ENCODE data around the gene MRNIP.

The MRNIP gene

GRCh38 chr5:179858586-179859427 lies at the start of gene MRNIP:
Gene MRNIP, minus strand, starts transcription at chr5:179858817. Its CDS starts 21 bp downstream, at chr5:179858796.
- TF ChIP-seq SNAI2 (CRISPR knock-in tag; IDR thresholded peaks at IDR 0.05) (no peak), TSHZ2 (CRISPR knock-in tag; IDR thresholded peaks at IDR 0.05) (no peak), ZC3H10 (CRISPR knock-in tag; IDR thresholded peaks at IDR 0.05) (no peak), ZNF8 (CRISPR knock-in tag; IDR thresholded peaks at IDR 0.05) (no peak)
- peak; percentile 98 for ATAC-seq

DNA sequence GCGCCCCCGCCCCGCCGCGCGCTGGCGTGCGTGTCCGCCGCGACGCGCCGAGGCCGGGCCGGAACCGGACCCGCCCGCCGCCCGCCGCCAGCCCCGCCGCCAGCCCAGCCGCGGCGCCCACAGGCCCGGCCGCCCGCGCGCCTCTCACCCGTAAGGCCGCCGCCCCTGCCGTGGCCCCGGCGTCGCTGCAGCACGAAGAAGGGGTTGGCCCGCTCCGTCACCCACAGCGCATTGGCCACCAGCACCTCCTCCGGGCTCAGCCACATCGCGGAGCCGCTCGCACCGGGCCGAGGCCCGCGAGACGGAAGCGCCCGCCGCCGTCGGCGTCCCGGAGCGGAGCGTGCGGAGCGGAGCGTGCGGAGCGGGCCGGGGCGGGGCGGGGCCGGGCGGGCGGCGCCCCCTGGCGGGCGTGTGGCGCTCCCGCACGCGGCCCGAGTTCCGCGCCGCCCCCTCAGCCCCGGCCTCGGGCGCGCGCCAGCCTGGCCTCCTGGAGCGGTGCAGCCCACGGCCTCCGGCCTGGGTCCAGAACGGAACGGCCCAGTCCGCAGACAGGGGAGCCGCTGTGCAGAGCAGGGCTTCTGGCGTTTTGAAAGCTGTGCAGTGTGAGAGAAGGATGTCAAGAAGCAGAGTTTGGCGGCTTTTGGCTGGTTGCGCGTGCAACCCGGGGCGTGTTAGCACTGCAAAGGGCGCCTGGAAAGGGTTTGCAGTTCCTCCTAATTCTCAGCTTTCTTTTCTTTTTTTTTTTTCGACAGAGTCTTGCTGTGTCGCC lies 49.1 kb upstream of the MRNIP start, which contains the start of gene TBC1D9B:
Gene TBC1D9B (minus strand): TSS at position 342 of the 769 bp plus-strand sequence. CDS start 76 bp downstream, at position 266.
- TF ChIP-seq, protein P1, sequence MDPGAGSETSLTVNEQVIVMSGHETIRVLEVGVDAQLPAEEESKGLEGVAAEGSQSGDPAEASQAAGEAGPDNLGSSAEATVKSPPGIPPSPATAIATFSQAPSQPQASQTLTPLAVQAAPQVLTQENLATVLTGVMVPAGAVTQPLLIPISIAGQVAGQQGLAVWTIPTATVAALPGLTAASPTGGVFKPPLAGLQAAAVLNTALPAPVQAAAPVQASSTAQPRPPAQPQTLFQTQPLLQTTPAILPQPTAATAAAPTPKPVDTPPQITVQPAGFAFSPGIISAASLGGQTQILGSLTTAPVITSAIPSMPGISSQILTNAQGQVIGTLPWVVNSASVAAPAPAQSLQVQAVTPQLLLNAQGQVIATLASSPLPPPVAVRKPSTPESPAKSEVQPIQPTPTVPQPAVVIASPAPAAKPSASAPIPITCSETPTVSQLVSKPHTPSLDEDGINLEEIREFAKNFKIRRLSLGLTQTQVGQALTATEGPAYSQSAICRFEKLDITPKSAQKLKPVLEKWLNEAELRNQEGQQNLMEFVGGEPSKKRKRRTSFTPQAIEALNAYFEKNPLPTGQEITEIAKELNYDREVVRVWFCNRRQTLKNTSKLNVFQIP (CRISPR knock-in tag; IDR thresholded peaks at IDR 0.05; ENCODE audit: borderline replicate concordance, low read depth), result no peak
- TF ChIP-seq ZNF565 (CRISPR knock-in tag; conservative IDR thresholded peaks at IDR 0.05; ENCODE audit: low read depth) (no peak), ZNF8 (CRISPR knock-in tag; IDR thresholded peaks at IDR 0.05) (no peak), GLIS3 (CRISPR knock-in tag; IDR thresholded peaks at IDR 0.05) (no peak), BACH2 (CRISPR knock-in tag; IDR thresholded peaks at IDR 0.05; ENCODE audit: borderline replicate concordance) (no peak), ZC3H10 (CRISPR knock-in tag; IDR thresholded peaks at IDR 0.05) (no peak), ZFP30 (CRISPR knock-in tag; IDR thresholded peaks at IDR 0.05) (no peak)
- ATAC-seq, result peak; percentile 89

DNA sequence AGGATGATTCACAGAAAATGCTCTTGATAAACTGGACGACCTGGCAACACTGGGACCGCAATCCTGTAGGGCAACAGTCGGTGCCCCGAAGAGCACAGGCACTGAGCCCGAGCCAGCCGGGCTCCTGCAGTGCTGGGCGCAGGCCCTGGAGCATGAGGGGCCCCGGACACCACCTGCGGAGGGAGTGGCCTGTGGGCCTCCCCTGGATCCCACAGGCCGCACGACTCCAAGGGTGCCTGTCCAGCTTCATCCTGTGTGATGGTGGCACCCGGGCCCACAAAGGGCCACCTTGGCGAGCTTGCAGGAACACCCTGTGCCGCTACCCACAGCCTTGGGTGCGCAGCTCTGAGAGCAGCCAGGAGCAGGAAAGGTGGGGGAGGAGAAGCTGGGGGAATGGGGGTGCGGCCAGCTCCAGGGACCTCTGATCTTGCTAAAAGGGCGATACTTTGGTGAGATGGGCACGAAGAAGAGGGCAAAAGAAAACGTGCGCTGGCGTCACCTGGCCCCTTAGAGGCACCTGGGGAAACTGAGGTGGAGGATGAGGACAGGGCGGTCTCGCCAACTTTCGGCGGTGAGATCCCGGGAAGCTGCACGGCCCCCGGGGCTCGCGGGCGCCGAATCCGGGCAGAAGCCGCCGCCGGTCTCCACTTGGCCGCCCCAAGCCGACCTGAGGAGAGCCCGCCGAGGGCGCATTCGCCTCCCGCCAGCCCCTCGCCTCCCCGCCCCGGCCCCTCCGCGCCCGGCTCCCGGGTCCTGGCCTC lies 48.4 kb upstream of the MRNIP start:
- peak; percentile 48 for ATAC-seq
- TF ChIP-seq PPARA (CRISPR knock-in tag; IDR thresholded peaks at IDR 0.05; ENCODE audit: borderline replicate concordance) (no peak), OSR1 (CRISPR knock-in tag; IDR thresholded peaks at IDR 0.05) (no peak), ZFP3 (CRISPR knock-in tag; IDR thresholded peaks at IDR 0.05) (no peak), GLIS3 (CRISPR knock-in tag; IDR thresholded peaks at IDR 0.05) (no peak), ZNF8 (CRISPR knock-in tag; IDR thresholded peaks at IDR 0.05) (no peak), ZC3H10 (CRISPR knock-in tag; IDR thresholded peaks at IDR 0.05) (no peak)
- TF ChIP-seq, protein P1 (CRISPR knock-in tag; IDR thresholded peaks at IDR 0.05; ENCODE audit: borderline replicate concordance, low read depth), result no peak

GRCh38 chr5:179906294-179906794 lies 47.7 kb upstream of the MRNIP start:
- ATAC-seq, result no peak
- TF ChIP-seq, protein P2, sequence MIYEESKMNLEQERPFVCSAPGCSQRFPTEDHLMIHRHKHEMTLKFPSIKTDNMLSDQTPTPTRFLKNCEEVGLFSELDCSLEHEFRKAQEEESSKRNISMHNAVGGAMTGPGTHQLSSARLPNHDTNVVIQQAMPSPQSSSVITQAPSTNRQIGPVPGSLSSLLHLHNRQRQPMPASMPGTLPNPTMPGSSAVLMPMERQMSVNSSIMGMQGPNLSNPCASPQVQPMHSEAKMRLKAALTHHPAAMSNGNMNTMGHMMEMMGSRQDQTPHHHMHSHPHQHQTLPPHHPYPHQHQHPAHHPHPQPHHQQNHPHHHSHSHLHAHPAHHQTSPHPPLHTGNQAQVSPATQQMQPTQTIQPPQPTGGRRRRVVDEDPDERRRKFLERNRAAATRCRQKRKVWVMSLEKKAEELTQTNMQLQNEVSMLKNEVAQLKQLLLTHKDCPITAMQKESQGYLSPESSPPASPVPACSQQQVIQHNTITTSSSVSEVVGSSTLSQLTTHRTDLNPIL (CRISPR knock-in tag; IDR thresholded peaks at IDR 0.05; ENCODE audit: low read depth), result no peak
- TF ChIP-seq ZNF565 (CRISPR knock-in tag; conservative IDR thresholded peaks at IDR 0.05; ENCODE audit: low read depth), result no peak
- TF ChIP-seq ZC3H10 (CRISPR knock-in tag; IDR thresholded peaks at IDR 0.05), result no peak
- TF ChIP-seq OSR1 (CRISPR knock-in tag; IDR thresholded peaks at IDR 0.05), result no peak
- no peak for TF ChIP-seq ESRRG (CRISPR knock-in tag; IDR thresholded peaks at IDR 0.05)
